MCF 10A (cell line): ENCODE measurements around the gene BCR. TPM values are rescaled to one million over a fixed set of nuclear protein-coding genes. Genes with fewer than 3 reads are reported as not detected.

Experiments used
- BruUV-seq: library from RNA; stranded (reverse); fragments of 400-500 nt; replicated peaks from 2 replicates; lab custom pipeline; 2021; lab: Mats Ljungman, UMichigan
- CTCF ChIA-PET: fragments of 300-600 bp; sonication (Branson Sonifier 250); formaldehyde crosslinking; extraction: SDS; loops from one replicate; lab custom pipeline; 2021; ENCODE audit warnings: antibody characterized with exemption, inconsistent platforms; lab: Yijun Ruan, JAX
- POLR2A ChIA-PET: fragments of 300-600, 350-650 bp; sonication (Branson Sonifier 250); formaldehyde crosslinking; extraction: SDS; loops from one replicate; lab custom pipeline; 2020; ENCODE audit warnings: antibody characterized with exemption, inconsistent platforms; lab: Yijun Ruan, JAX
- DNase-seq: peaks from one replicate; pipeline ENCODE4 v3.0.0-alpha.2; 2018; ENCODE audit not compliant: unreplicated experiment
- H3K27ac Mint-ChIP-seq: one replicate; pipeline ENCODE4 v1.8.0; 2022; ENCODE audit warnings: mild to moderate bottlenecking, low read depth, mixed read lengths; ENCODE audit not compliant: unreplicated experiment
- H3K27me3 Mint-ChIP-seq: one replicate; pipeline ENCODE4 v1.8.0; 2022; ENCODE audit warnings: mixed read lengths; ENCODE audit not compliant: insufficient read depth, unreplicated experiment
- H3K36me3 Mint-ChIP-seq: one replicate; pipeline ENCODE4 v1.8.0; 2022; ENCODE audit warnings: mild to moderate bottlenecking, moderate library complexity, mixed read lengths; ENCODE audit not compliant: insufficient read depth, unreplicated experiment
- H3K4me1 Mint-ChIP-seq: one replicate; pipeline ENCODE4 v1.8.0; 2022; ENCODE audit warnings: mixed read lengths; ENCODE audit not compliant: insufficient read depth, unreplicated experiment
- H3K4me3 Mint-ChIP-seq: one replicate; pipeline ENCODE4 v1.8.0; 2022; ENCODE audit warnings: mild to moderate bottlenecking, moderate library complexity, mixed read lengths; ENCODE audit not compliant: unreplicated experiment
- H3K9me3 Mint-ChIP-seq: one replicate; pipeline ENCODE4 v1.8.0; 2022; ENCODE audit warnings: mixed read lengths; ENCODE audit not compliant: unreplicated experiment
- intact Hi-C: fragments of 100-400 bp; cut with micrococcal nuclease; formaldehyde crosslinking; loops from 2 replicates; pipeline ENCODE4 v1.14.1; 2022
- total RNA-seq: library from RNA; stranded (reverse); gene quantifications from 2 replicates; pipeline ENCODE4 v1.2.3, GENCODE V29; 2022
- TF ChIP-seq, protein P1 (sequence below): fragments of 200-600 bp; IDR thresholded peaks from one replicate; pipeline ENCODE4 v1.8.0; 2022; ENCODE audit warnings: antibody characterized with exemption, mild to moderate bottlenecking; ENCODE audit not compliant: unreplicated experiment

The BCR gene
- total RNA-seq, 1 experiment from 2014 or later, result 77.9 TPM

DNA sequence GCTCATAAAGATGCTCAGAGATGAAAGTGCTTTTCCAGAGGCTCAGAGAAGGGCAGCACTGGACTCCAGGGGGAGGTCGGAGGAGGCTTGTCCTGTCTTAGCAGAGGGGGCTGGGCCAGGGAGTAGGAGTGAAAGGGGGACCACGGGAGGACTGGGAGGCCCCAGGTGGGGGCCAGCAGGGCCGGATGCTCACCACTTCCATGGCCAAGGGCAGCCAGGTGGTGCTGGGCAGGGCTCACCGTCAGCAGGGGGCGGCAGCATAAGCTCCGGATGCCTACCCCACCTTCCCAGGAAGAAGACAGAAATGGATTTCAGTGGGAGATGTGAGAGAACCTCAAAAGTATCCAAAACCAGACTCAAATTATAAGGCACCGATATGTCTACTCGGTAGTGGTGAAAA, 24.0 kb upstream of the BCR start:
- CTCF ChIA-PET, result interaction anchor here (0.6 to 2.2 kb wide), 3 partner anchors 18 to 213 kb away, joined by 4 to 8 read pairs (median 6); no protein-coding TSS in a partner anchor
- DNase-seq, result no peak
- no peaks in the 10 kb centered on the region for H3K36me3 Mint-ChIP-seq
- POLR2A ChIA-PET, result interaction anchor here (0.6 kb wide), 1 partner anchor 18 kb away, joined by 3 read pairs; no protein-coding TSS in a partner anchor
- H3K27ac Mint-ChIP-seq, result no peak overlapping the region
- TF ChIP-seq, protein P1, sequence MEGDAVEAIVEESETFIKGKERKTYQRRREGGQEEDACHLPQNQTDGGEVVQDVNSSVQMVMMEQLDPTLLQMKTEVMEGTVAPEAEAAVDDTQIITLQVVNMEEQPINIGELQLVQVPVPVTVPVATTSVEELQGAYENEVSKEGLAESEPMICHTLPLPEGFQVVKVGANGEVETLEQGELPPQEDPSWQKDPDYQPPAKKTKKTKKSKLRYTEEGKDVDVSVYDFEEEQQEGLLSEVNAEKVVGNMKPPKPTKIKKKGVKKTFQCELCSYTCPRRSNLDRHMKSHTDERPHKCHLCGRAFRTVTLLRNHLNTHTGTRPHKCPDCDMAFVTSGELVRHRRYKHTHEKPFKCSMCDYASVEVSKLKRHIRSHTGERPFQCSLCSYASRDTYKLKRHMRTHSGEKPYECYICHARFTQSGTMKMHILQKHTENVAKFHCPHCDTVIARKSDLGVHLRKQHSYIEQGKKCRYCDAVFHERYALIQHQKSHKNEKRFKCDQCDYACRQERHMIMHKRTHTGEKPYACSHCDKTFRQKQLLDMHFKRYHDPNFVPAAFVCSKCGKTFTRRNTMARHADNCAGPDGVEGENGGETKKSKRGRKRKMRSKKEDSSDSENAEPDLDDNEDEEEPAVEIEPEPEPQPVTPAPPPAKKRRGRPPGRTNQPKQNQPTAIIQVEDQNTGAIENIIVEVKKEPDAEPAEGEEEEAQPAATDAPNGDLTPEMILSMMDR, result no peak
- H3K4me1 Mint-ChIP-seq, result peaks cover 4% of the 10 kb centered on the region
- intact Hi-C loops, result no loop called here
- BruUV-seq, result no TSS peak
- H3K27me3 Mint-ChIP-seq, result no peaks in the 10 kb centered on the region
- no peak overlapping the region for H3K4me3 Mint-ChIP-seq
- no peaks in the 10 kb centered on the region for H3K9me3 Mint-ChIP-seq

DNA sequence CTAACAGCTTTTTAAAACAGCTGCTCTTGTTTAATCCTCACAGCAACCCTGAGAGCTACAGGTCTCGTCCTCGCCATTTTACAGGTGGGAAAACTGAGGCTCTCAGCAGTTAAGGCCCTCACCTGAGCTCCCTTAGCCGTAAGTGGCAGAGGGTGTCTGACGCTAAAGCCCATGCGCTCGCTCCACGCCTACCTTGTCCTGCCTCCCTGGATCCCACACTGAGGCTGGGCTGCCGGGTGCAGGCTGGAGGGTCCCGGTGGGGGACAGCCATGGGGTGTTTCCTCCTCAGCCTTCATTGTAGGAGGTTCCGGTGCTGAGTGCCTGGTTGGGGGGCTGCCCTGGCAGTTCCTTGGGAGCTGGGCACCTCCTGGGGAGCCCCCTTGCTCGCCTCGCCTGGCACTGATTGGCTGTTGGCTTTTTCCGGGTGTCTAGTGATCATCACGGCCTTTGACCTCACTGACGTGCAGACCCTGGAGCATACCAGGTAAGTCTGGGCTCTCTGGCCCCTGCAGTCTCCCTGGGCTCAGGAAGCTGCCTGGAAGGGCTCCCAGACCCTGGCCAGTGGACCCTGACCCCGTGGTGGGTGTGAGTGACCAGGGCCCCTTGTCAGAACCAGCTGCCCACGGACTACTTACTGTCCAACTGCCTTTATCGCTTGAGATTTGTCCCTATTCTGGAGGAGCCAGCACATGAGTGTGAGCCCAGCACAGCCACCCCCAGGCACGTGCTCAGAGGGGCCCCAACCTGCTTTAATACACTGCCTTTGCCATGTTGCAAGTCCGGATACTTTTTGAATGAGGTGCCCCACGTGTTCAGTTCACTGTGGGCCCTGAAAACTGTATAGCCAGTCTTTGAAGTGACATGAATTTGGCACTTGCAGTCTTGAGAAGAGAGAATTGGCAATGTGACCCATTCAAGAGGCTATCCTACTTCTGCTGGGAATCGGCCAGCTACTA, 22.5 kb upstream of the BCR start:
- Mint-ChIP-seq H3K36me3 (no peaks in the 10 kb centered on the region), H3K27ac (no peak overlapping the region), H3K27me3 (no peaks in the 10 kb centered on the region), H3K9me3 (no peaks in the 10 kb centered on the region), H3K4me1 (peaks cover 2% of the 10 kb centered on the region), H3K4me3 (no peak overlapping the region)
- POLR2A ChIA-PET, result interaction anchor here (0.7 kb wide), 1 partner anchor 629 kb away, joined by 3 read pairs; no protein-coding TSS in a partner anchor
- CTCF ChIA-PET, result interaction anchor here (0.9 to 2.2 kb wide), 3 partner anchors 9 to 17 kb away, joined by 3 to 8 read pairs (median 5); no protein-coding TSS in a partner anchor
- no peak for DNase-seq
- no TSS peak for BruUV-seq
- intact Hi-C loops, result no loop called here
- TF ChIP-seq, protein P1, result no peak

DNA sequence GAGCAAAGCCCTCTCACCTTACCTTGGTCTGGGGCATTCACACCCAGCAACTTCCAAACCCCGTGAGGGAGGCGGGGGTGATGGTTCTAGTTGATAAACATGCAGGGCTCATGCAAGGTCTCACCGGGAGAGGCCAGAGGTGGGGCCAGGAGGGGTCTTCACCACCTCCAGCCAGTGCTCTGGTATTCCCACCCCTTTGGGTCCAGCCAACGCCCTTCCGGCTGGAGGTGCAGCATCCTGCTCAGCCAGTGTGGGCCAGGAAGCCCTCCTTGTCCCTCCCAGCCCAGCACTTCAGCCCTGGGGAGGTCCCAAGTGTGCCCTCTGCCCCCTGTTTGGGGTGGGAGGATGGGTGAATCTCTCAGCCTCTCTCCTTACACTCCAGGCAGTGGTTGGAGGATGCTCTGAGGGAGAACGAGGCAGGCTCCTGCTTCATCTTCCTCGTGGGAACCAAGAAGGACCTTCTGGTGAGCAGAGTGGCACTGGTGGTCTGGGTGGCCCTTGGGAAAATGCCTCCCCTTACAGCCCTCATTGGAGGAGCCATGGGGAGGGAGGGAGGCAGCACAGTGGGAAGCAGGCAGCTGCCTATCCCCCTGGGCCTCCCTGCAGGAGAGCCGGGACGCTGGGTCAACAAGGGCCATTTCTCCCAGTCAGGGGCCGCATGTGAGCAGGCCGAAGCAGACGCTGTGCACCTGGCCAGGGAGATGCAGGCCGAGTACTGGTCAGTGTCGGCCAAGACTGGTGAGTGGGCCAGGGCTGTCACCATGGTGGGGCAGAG, 21.6 kb upstream of the BCR start:
- CTCF ChIA-PET, result interaction anchor here (0.5 kb wide), 1 partner anchor 15 kb away, joined by 3 read pairs; no protein-coding TSS in a partner anchor

More for the DNA sequence above, 21.6 kb upstream of the BCR start:
- POLR2A ChIA-PET, result no interaction called here
- Mint-ChIP-seq H3K27ac (no peak overlapping the region), H3K4me3 (no peak overlapping the region), H3K9me3 (no peaks in the 10 kb centered on the region), H3K36me3 (no peaks in the 10 kb centered on the region), H3K4me1 (no peaks in the 10 kb centered on the region), H3K27me3 (no peaks in the 10 kb centered on the region)
- TF ChIP-seq, protein P1, result no peak
- DNase-seq, result no peak
- intact Hi-C loops, result no loop called here
- no TSS peak for BruUV-seq
